Ovary (tissue), 3 donors: ENCODE data around the gene LYPD6.

Source experiments
- CTCF ChIP-seq, 3 donors: fragments of 450-650 bp in 2 of 3; fragments of 200-600 bp in 1 of 3; IDR thresholded peaks; one replicate each; pipeline versions ENCODE4 v1.5.1 to v1.8.0; 2016 to 2022; ENCODE audit warnings: antibody characterized with exemption in 3 of 3, mild to moderate bottlenecking in 1 of 3
- EP300 ChIP-seq: sonication (generic); formaldehyde crosslinking; IDR thresholded peaks from one replicate; pipeline ENCODE4 v1.6.1; 2017; ENCODE audit warnings: antibody characterized with exemption
- POLR2A ChIP-seq: fragments of 450-650 bp; IDR thresholded peaks from one replicate; pipeline ENCODE4 v1.6.1; 2017; ENCODE audit warnings: antibody characterized with exemption, mild to moderate bottlenecking, moderate library complexity
- donor health status: DM: no; HTN: no; CAD: no.

GRCh38 chr2:149333636-149334035 lies 3.2 kb downstream of the LYPD6 start:
- TF ChIP-seq CTCF (IDR thresholded peaks at IDR 0.05) (no peak), POLR2A (no peak), EP300 (no peak)
